HG03196 (cell line): ENCODE data around the gene CELF4.

Experiments
- ATAC-seq: cut with Tn5 transposase; IDR thresholded peaks from one replicate; pipeline ENCODE4 v1.9.1; 2021; ENCODE audit not compliant: unreplicated experiment

CELF4 gene

DNA sequence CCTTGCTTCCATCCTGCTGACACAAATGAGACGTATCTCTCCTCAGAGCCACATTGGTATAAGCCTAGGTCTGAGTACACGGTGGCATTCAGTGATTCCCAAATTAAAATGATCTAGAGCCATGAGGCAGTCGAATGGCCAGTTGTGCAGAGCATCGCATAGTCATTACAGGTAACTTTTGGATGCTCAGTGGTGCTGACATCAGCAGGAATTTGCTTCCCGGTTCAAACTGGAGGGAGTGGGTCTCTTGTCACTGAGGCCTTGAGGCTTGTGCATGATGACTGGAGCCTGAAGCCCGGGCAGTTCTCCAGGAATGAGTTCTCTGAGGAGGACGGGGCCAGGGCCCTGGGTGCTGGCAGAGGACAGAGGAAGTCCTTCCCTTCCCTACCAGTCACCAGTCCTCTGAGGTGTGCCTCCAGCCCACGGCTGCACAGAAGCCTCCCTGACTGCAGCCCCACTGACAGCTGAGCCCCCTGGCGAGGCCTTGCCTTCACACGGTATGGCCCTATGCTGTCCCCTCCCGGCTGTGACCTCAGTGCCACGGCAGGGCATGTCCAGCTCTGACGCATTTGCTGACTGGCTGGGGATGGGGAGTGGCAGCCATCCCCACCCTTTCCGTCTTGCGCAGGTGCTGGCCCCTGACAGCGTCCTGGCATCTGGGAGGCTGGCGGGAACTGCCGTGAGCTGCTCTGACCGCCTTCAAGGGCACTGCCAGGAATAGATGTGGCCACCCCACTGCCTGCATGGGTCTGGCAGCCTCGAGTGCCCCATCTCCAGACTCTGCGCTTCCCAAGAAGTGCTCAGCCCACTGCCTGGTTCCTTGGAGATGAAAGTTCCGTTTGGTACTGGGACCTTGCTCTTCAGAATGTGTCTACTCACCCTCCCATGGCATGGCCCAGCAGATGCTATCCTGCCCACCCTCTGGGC lies 117.4 kb downstream of the CELF4 start:
- no peak for ATAC-seq

- no peak for ATAC-seq
Observed at GRCh38 chr18:37445836-37446235, 119.8 kb downstream of the CELF4 start.

DNA sequence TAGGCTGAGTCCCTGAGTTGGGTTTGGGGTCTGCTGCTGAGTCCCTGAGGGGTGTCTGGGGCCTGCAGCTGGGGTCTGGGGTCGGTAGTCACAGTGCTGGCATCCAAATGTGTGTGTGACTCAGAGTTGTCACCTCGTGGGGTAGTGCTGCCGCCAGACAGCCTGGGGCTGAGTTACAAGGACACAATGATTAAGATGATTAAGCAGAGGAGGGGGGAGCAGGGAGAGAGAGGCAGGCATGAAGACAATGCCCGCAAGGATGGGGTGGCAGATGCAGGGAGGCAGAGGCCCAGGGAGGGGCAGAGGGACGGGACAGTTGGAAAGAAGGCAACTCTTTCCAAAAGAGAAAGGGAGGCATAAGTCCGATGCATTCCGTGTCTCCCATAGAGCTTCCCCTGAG lies 120.2 kb downstream of the CELF4 start:
- no peak for ATAC-seq

DNA sequence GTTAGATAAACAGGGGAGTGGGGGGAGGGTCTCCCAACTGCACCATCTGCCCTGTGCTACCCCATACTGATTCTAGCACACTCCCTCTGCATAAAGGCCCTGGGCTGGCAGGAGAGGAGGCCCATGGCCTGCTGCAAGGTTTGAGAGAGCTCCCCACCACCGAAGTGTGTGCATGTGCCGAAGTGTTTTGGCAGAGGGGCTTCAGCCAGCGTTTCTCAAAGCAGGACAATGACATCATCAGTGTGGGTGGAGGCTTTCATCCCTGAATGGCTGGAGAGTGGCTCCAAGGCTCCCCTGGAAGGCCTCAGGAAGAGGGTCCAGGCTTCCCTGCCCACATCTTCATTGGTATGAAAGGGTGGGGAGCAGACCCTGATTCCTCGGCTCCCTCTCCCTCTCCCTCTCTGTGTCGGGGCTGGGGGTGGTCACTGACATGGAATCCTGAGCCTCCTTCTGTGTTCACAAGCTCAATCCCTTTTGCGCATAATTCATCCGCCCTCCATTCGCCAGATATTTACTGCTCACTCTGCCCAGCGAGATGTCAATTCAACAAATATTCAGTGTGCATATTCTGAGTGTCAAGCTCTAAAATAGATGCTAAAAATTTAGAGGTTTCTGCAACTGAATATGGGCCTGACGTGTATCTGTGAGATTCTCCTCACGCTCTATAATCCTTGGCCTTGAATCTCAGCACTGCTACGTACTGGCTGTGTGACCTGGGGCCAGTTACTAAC lies 122.1 kb downstream of the CELF4 start:
- ATAC-seq: no peak

DNA sequence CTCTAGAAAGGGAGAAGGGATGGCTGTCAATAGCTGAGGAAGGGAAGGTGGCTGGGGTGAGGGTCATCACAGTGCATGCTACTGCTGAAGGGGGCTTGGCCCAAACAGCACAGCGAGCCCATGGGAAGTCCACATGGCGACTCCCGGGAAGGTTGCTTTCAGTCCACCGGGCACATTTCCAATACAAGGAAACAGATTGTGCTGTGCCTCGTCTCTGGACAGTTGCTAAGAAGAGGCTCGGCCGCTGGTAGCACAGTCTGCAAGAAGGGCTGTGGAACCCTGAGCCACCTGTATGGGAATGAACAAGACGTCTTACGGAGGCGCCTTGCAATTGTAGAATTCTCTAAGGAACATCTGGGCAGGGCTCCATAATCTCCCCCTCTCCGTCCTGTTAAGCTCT lies 123.1 kb downstream of the CELF4 start:
- no peak for ATAC-seq

DNA sequence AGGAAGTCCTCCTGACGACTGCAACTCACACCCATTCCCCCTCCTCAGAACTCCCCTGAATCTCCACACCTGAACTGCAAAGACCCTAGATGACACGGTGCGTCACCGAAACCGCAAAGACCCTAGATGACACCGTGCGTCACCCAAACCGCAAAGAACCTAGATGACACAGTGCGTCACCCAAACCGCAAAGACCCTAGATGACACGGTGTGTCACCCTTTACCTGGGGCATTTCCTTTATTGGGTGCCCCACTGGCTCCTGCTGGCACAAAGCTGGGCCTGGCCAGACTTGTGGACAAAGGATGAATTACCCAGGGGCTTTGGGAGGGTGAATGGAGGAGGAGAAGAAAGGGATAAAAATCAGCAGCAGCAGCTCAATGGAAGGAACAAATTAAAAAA lies 123.8 kb downstream of the CELF4 start:
- no peak for ATAC-seq

DNA sequence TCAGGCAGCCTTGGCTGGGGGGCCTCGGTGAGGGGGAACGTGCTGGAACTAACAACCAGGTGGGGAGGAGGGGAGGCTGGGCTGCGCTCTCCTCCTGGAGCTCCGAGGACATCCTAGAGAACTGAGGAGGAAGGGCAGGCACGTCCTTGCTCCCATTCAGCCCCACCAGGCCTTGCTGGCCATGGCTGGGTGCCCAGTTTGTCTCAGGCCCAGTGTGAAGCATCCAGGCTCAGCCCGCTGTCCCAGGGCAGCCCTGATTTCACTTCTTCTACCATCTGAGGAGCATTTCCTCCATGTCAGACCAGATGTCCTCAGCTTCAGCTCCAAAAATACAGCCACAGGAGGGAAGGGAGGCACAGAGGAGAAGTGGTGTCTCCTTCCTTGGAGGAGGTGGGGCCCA lies 125.4 kb downstream of the CELF4 start:
- no peak for ATAC-seq

DNA sequence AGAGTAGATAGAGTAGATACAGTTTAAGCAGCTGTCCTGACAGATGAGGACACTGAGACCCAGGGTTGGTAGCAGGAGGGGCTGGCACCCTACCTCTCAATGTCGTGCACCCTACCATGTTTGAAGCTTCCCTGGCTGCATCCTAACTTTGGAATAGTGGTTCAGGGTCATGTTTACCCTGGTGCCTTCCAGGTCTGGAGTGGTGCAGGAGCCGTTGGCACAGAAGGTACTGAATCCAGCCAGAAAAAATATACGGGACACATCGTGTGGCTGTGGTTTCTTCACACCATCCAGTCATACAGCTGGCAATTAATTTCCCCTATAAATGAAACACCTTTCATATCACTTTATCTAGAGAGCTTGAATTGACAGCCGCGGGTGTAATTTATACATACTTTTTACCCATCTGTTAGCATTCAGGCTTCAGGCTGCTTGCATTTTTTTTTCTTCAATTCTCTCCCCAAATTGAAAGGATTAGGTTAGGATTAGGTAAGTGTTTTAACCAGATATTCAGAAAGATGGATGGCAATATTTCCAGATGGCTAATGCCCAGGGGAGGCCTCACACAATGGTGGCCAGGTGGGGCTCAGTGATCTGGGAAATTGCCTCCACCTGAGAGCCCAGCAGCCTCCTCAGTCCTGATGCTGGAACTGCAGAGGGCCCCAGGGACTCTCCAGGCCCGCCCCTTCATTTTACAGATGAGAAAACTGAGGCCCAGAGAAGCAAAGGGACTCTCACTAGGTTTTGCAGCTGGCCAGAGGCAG lies 127.0 kb downstream of the CELF4 start:
- no peak for ATAC-seq

DNA sequence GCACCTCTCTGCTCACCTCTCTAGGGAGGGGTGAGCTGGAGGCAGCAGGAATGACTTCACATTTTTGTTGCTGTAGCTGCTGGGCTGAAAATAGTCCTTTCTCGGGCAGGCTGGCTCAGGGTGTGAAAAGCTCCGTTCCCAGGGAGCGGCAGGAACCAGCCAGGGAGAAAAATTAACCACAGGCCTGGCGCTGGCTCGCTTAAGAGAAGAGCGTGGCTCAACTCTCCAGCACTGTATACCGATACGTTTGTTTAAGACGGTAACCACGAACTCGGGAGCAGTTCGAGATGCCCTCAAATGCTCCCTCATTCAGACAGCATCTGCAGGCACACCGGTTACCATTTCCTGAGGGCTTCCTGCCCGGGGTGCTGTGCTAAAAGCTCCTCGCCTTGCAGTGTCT lies 129.6 kb downstream of the CELF4 start:
- no peak for ATAC-seq

DNA sequence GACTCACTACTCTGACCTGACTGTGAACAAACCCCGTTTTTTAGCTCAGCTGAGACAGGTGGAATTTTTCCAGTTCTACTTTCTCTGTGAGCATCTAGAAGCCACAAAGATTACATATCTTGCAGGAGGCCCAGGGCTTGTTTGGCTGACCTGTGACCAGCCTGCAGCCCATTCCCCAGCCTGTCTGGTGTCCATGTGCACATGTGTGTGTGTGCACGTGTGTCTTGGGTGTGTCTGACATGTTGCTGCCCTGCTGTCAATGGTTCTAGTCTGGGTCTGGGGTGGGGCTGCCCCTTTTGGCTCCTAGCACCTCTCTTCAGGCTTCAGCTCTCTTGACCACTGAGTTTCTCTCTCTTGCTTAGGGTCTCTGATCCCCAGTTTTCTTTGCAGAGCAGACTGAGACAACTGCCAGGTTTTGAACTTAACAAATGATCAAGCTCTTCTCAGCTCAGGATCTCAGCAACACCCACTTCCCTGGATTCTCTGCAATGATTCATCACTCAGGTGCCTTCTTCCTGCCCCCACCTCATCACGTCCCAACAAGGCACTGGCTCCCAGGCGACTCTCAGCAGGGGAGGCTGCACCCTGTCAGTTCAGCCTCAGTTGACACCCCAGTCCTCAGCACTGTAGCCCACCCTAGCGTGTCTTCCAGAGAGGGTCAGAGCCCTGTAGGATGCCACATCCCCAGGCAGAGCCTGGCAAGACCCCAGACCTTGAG lies 130.3 kb downstream of the CELF4 start:
- no peak for ATAC-seq

- ATAC-seq: no peak
Observed at GRCh38 chr18:37434161-37434860, 131.3 kb downstream of the CELF4 start.

DNA sequence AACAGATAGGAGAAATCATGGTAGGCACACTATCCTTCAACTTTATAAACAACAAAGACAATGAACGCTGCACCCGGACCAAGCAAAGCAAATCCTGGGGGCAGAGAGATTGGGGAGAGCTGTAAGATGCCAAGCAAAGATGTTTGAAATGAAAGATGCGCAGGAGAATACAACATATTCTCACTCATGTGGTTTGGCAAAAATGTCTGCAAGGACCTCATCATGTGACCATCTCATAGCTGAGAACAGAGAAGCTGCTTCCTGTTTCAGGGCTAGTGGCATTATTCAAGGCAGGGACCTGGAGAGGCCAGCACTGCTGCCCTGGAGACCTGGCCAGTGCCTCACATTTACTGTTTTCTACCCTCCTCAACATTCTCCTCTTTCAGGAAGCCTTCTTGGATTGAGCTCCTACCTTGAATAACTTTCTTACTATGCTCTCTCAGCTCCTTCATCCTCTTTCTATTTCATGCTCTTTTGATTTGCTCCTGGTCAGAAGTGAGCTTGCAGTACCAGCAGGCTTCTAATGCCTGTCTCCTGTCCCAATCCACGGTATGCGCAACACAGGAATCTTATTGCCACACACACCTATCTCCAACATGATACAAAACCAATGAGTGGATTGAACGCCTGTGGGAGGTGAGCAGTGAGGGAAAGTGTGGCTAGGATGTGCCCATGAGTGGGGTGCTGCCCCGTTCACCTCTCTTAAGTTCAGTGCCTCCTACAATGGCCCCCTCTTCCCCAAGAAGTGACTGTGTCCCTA lies 133.0 kb downstream of the CELF4 start:
- ATAC-seq: no peak

GRCh38 chr18:37430357-37431076 lies 135.1 kb downstream of the CELF4 start:
- no peak for ATAC-seq

DNA sequence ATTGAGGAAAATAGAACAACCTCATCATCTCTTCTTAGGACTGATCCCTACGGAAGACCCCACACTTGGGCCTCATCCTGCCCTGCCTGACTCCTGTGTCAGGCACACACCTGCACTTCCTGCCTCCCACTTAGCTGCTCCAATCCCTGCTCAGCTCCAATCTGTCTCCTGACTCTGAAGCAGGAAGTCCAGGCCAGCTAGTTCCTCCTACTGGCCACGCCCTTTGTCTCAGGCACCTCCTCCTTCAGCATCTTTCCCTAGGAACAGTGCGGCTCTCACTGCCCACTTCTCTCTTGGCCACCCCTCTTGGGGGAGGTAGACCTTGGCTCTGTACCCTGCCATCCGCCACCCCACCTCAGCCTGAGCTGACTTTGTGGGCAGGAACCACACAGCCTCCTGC lies 135.8 kb downstream of the CELF4 start:
- ATAC-seq: no peak

DNA sequence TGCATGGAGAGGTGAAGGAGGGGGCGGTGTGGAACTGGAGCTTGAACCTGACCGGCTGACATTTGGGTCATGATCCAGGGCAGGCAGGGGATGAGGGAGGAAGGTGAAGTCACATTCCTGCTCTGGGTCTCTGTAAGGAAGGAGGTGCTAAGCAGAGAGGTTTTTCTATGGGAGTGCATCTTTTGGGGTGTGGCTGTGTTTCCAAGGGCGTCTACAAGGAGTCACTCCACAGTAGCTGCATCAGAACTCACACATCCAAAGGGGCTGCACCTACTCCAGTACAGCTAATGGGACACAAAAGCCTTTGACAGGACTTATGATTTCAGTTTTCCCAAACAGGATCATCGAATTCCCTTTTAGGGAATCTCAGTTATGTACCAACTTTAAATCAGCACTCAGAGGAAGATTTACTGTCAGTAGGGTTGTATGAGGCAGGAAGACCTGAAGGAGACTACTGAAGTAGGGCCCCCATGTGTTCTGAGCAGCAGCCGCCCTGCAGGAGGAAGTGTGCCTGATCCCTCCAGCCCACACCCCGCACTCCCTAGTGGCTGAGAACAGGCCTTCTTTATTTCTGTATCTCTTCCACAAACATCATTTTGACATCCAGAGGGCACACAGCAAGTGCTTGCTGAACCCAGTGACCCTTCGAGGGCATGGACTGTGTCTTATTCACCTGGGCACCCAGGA lies 137.2 kb downstream of the CELF4 start:
- no peak for ATAC-seq

GRCh38 chr18:37426586-37426985 lies 139.0 kb downstream of the CELF4 start:
- ATAC-seq: no peak

- no peak for ATAC-seq
Observed at GRCh38 chr18:37425222-37425621, 140.4 kb downstream of the CELF4 start.

- no peak for ATAC-seq
Observed at GRCh38 chr18:37424507-37424906, 141.1 kb downstream of the CELF4 start.
